NCI-H748 (cell line): ENCODE results near the gene PLCL2.

Source experiments
- DNase-seq: peaks from one replicate; lab custom pipeline; 2025; ENCODE audit not compliant: unreplicated experiment; lab: John Stamatoyannopoulos, UW

The PLCL2 gene

DNA sequence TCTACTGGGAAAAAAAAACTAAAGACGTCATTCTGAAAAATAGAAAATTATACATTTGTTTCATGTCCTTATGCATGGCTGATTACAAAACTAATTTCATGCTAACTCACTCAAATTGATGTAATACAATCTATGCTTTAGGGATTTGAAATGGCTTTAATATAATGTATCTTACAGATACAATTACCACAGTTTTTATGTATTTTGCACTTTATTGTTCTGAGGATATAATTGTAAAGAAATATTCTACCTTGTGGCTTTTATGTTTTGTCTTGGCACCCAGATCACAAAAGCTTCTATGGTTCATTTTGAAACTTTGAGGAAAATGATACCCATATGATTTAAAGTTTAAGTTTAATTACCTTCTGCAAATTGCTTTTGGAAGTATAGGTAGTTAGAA lies 122.5 kb downstream of the PLCL2 start:
- no peak for DNase-seq

DNA sequence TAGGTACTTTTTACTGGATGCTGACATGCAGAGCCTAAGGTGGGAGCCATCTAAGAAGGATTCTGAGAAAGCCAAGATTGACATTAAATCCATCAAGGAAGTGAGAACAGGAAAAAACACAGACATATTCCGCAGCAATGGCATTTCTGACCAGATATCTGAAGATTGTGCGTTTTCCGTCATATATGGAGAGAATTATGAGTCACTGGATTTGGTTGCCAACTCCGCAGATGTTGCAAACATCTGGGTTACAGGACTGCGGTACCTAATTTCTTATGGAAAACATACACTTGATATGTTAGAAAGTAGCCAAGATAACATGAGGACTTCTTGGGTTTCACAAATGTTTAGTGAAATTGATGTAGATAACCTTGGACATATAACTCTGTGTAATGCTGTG lies 125.1 kb downstream of the PLCL2 start:
- no peak for DNase-seq

DNA sequence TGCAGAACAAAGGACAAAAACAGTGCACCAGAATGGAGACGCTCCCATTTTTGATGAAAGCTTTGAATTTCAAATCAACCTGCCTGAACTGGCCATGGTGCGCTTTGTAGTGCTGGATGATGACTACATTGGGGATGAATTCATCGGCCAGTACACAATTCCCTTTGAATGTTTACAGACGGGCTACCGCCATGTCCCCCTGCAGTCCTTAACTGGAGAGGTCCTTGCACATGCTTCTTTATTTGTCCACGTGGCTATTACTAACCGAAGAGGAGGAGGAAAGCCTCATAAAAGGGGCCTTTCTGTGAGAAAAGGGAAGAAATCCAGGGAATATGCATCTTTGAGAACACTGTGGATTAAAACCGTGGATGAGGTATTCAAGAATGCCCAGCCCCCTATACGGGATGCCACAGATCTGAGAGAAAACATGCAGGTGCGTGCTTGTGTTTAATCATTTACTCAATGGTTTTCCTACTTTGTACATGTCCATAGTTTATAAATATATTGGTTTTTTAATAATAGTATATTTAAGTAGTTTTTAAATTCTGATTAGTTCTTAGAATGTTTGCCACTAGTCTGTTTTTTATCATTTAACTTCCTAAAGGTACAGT lies 127.1 kb downstream of the PLCL2 start:
- no peak for DNase-seq

DNA sequence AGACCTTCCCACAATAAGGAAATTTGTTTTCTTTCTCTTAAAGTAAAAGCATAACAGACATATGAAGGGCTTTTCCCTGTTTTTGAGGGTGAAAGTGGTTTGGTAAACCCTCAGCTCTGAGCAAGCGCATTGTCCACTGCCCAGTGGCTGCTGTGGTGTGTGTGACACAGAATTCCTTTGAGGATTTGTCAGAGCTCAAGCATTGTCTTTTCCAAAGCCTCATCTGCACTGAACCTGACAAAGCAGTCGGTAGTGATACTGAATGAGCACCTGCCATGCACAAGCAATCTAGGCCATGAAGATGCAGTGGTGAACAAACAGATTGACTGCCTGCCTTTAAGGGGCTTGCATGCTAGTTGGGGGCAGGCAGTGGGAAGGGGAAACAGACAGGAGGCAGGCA lies 128.3 kb downstream of the PLCL2 start:
- DNase-seq: no peak

DNA sequence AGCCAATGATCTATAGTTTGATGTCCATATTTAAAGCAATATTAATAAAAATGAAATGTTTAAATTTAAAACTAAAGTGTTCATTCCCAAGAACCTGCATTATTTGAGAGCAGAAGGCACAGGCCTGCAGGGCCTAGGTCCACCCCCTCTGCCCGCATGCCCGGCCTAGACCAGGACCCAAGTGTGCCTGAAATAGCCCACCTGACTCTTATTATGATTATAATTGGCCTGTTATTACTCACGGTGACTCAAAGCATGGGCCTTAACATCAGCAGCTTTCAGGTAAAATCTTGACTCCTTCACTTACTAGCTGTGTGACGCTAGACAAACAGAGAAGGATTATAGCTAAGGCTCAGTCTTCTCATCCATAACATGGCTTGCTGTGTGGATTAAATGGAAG lies 128.8 kb downstream of the PLCL2 start:
- DNase-seq: no peak

DNA sequence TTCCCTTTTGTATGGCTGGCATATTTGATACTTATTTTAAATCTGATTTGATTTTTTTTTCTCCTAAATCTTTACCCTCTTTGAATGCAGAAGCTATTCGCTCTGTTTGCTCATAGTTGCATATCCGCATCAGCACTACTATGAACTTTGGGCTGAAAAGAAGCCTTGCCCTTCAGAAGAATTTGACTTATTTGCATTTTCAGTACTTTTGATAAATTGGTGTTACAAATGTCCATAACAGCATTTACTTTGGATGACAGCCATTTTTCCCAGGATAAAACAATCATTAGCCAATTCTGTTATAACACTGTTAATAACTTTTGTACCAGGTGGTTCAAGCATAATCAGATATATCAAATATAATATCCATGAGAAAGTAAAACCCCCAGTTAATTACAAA lies 129.5 kb downstream of the PLCL2 start:
- DNase-seq: no peak

DNA sequence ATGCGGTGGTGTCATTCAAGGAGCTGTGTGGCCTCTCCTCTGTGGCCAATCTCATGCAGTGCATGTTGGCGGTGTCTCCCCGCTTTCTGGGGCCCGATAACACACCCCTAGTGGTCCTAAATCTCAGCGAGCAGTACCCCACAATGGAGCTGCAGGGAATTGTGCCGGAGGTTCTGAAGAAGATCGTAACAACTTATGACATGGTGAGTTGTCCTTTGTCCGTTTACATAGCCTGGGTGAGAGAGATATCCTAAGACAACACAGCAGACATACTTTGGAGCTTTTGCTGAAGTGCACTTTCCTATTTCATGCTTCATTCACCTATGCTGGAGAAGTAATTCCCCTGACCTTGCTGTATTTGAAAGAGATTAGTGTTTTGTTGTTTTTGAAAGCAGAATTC lies 130.0 kb downstream of the PLCL2 start:
- no peak for DNase-seq

DNA sequence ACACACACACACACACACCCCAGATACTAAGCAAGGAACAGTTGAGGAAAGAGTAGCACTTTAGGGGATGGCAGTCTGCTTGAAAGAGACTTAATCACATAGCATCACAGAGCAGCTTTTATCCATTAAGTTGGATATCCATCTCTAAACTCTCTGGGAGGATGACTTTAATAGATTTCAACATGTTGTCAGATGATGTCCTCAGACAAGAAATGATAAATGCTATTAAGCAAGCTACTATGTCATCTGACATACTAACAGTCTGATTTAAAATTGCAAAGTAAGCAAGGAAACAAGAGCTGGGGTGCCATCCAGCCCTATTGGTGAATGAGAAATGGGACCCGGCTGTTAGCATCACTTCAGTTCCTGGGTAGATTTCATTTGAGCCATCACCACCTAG lies 136.9 kb downstream of the PLCL2 start:
- DNase-seq: no peak

DNA sequence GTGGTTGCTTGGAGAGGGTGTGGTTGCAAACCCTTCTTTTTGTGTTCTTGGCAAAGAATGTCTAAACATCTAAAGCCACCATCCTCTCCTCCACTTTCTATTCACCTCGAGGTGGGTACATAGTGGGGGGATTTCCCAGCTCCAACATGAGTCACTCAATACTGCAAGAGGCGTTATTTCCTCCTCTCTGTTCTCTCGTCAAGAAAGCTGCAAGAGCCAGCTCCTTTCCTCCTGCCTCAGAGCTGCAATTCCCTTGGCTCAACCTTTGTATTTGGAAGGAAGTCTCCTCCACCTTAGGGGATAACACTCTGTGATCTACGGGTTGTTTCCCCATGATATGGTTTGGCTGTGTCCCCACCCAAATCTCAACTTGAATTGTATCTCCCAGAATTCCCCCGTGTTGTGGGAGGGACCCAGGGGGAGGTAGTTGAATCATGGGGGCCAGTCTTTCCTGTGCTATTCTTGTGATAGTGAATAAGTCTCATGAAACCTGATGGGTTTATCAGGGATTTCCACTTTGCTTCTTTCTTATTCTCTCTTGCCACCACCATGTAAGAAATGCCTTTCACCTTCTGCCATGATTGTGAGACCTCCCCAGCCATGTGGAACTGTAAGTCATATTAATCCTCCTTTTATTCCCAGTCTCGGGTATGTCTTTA lies 138.4 kb downstream of the PLCL2 start:
- no peak for DNase-seq

DNA sequence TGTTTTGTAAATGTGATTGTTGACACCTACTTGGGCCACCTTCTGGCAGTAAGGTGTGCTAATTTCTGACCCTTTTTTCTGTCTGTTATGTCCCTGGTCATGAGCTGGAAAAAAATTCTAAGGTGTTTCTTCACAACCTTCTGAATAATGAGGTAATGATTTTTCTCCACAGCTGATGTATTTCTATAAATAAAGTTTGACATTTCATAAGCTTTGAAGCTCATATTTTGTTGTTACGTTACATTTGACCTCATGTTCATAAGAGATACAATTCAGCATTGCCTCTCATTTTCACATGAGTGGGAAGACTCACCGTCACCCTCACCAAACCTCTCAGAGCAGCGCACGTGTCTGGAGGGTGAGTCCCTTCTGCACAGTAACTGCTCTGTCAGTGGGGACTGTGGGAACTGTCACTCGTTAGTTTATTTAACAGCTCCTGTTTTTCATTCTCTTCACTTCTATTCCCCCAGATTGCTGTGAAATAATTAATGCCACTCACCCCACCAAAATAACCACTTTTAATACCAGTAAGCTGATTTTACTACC lies 140.9 kb downstream of the PLCL2 start:
- no peak for DNase-seq

DNA sequence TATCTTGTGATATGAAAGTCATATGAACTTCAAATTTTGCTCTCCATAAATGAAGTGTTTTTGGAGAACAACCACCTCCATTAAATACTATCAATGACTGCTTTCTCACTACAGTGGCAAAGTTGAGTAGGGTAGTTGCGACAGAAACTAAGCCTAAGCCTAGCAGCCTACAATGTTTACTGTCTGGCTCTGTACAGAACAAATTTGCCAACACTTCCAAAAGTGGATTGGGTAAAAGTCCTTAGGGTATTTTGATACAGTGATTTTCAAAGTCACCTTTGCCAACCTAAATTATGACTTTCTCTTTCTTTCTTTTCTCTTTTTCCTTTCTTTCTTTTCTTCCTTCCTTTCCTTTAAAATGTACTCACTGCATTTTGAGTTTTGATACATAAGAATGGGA lies 142.6 kb downstream of the PLCL2 start:
- no peak for DNase-seq

DNA sequence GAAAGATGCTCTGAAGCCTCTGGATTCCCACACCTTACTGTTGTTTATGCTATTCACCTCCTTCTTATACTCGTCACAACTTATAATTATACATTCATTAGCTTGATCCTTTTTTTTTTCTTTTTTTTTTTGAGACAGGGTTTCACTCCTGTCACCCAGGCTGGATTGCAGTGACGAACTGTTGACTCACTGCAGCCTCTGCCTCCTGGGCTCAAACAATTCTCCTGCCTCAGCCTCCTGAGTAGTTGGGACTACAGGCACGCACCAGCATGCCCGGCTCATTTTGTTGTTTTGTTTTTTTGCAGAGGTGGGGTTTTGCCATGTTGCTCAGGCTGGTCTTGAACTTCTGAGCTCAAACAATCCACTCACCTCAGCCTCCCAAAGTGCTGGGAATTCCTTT lies 143.6 kb downstream of the PLCL2 start:
- no peak for DNase-seq

DNA sequence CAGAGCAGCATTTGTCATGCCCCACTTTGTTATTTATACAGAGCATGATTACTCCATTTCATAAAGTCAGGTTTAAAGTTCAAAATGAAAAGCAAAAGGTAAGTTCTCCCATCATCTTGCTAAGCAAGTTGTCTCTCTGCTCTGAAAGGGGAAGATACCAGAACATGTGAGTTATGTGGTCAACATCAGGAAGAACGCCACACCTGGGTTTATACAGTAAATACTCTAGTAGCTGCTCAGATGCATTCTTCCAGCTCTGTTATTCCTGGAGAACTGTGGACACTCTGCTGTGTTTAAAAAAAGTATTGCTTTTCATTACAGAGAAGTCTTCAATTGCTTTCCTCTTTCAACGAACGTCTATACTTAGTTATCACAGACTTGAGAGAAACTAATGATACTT lies 145.7 kb downstream of the PLCL2 start:
- no peak for DNase-seq

DNA sequence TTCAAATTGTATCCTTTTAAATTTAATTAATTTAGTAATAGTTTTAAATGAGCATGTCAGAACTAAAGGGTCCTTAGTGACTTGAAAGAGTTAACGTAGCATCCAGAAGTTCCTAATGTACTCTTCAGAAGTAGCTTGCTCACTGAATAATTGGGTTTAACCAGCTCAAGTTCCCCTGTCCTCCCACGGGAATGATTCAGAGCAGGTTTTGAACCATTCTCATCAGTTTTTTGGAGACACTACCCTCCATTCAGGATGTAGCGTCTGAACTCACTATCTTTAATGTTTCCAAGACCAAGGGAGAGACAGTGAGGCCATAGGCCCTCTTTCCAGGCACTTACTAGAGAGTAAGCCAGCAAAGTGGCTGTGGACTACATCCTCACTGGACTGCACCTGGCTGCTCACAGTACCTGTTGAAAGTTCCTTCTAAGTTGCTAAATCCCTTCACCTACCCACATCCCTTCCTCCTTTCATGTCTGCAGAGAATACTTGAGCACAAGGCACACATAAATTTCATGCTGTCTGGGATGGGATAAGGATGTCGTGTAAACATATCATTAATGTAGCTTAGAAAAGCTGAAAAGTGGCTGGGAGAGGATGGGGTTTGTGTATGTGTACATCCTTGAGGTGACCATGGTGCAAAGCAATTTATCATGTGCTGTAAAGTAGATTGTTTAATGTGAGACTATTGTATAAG lies 146.3 kb downstream of the PLCL2 start:
- DNase-seq: no peak

DNA sequence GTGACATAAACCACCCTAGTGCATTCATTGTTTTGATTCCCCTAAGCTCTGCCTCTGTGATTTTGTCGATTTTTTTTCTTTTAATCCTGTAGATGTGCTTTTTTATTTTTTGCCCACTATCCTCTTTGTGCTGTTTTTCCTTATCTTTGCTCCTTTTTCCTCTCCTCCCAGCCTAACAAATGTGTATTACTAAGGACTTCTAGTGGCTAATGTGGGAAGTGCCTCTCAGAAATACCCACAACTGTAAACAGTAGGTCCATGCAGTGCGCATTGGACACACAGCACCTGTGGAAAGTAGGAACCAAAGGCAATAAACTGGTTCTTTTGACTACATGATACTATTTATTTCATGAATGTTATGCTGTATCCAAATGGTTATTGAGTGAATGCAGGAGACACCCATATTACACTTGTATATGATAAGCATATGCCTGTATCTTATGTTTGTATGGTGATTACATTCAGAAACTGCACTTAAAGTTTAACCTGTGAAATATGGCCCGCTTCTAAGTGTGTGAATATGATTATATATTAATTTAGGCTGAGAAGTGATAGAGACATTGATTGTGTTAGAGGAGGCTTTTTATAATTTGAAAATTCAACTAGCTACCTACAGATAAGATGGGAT lies 147.8 kb downstream of the PLCL2 start:
- DNase-seq: peak; percentile 1

DNA sequence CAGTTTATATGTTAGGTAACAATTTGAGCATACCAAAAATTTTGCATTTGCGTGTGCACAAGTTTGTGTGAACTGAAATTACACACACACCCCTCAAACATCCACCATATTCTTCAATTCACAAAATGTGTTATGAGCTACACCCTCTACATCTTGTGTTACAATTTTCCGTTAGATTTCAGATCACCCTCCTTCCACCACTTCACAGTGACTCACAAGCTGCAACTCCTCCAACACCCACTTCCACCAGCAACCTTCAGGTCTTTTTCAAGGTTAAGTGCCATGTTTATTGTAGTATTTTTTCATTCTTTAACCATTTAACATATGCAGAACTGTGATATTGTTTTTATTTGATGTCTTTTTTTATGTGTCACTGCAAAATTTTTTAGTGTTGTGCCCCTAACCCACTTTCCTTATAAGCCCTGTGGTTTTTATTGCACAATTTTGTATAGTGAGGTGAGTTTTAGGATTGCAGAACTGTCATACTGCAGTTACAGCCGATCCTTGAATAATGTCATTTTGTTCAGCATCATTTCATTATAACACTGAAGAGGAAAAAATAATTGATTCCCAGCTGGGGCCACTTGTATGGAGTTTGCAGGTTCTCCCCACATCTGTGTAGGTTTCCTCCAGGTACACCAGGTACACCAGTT lies 148.9 kb downstream of the PLCL2 start:
- no peak for DNase-seq

DNA sequence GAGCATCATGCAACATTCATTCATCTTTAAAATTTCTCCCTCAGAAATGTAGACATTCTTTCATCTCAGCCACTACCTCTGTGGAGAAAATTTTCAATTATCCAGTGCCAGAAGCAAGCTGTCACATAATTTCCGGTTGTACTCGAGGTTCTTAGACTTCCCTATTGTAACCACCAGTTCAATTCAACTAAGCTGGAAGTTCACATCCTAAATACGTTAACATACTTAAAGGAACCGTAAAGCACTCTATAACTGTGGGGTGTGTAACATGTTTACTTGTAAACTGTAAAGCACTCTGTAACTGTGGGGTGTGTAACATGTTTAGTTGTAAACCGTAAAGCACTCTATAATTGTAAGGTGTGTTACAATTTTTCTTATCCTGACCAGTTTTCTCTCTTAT lies 150.3 kb downstream of the PLCL2 start:
- DNase-seq: no peak

DNA sequence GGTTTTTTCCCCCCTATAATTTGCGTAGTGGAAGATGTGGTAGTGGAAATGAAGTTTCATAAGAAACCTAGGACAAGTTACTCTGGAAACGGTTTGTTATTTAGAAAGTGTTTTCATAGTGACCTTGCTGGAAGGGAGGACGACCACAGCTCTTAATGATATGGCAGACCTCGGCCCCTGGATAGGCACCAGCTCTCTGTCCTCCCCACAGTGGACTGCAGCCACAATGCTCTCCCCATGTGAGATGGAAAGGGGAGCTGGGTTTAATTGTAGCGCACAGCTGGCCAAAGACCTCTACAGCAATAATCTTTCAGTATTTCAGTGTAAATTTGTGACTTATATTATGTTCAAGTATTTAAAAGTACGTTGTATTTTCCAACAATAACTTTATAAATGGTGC lies 151.2 kb downstream of the PLCL2 start:
- no peak for DNase-seq

DNA sequence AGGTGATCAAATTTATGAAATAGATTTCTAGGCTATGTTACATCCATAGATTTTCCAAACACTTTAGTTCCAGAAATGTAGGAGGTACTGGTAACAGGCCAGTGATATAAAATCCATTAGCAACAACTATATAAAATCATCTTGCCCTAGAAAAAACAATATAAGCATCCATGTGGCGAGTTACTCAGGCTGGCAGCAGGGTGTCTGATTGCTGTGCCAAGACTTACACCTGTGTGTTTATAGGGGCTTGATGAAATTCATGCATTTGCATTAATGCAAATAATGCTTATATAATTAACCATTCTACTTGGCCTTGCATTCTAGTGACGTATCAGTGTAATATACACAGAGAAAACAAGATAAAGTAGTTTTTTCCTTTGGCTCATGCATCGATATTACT lies 153.4 kb downstream of the PLCL2 start:
- DNase-seq: no peak

DNA sequence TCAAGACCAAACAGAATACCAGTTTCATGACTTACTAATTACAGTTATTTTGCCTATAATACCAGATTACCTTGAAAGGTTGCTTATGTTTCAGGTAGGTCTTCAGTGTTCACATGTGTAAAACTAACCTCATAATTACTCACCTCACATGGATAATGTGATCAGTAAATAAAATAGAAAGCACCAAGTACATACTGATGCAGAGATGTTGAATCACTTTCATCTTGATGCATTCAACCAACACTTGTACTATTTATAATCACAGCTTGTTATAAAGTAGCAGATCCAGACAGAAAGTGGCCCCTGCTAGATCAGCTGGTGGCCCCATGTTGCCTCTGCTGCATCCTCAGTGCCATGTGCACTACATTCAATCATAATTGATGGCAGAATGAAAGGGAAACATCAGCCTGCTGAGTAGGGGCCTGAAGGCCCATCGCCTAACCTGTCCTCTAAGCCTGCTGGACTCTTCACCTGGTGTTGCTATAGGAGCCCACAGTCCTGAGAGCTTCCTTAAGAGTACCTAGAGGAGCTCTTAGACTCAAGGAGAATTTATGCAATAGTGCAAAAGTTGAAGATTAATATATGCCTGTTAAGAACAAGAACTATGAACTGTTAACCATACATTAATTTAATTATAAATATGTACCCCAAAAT lies 154.3 kb downstream of the PLCL2 start:
- DNase-seq: no peak

DNA sequence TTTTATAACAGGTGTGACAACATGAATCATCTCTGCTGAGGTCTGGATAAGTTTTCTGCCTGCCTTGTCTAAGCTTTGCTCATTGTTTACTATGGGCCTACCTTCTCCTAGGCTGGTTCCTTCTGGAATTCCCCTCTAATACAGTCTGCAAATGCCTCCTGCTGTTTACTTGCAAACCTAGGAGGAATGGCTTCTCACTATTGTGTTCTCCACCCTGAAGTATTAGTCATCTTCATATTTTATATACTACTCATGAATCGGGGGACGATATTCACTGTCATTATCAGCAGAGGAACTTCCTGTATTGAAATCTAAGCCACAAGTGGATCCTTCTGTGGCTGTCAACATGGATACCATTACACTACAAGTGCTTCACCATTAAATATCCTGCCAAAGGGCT lies 154.8 kb downstream of the PLCL2 start:
- no peak for DNase-seq
